Gastrocnemius medialis (tissue), 4 donors: ENCODE results near the gene MACROD2.

Experiments
- POLR2A ChIP-seq, 2 donors: fragments of 450-650 bp; IDR thresholded peaks; one replicate each; pipeline ENCODE4 v1.6.1; 2017; ENCODE audit warnings: antibody characterized with exemption in 2 of 2, mild to moderate bottlenecking in 2 of 2, moderate library complexity in 2 of 2
- TF ChIP-seq, protein P1 (sequence below), 5 experiments: fragments of 450-650 bp in 3 of 5; fragments of 200-600 bp in 2 of 5; sonication (generic) in 2 of 5; IDR thresholded peaks in 4 of 5; conservative IDR thresholded peaks in 1 of 5; 1 replicate in 4 of 5; 2 replicates in 1 of 5; pipeline ENCODE4 v1.5.1; 2016 to 2019; ENCODE audit warnings: antibody characterized with exemption in 5 of 5, mild to moderate bottlenecking in 3 of 5, moderate library complexity in 3 of 5

DNA sequence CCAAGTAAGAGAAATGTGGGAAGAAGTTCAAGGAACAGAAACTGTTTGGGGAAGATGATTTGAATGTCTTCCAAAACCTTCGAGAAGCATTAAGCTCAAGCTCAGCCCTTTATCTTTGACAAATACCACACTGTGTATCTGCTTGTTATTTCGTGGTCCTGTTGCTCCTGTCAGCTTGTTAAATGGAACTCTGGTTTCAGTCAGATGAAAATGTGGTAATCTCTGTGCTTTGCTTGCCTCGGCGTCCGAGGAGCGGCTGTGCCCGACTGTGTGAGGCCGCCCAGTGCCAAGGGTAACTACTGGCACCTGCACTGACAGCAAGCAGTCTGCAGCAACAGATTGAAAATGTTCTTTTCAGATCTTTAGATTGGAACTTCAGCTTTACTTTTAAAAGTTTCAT is 920.0 kb downstream of the MACROD2 start:
- TF ChIP-seq, protein P1, sequence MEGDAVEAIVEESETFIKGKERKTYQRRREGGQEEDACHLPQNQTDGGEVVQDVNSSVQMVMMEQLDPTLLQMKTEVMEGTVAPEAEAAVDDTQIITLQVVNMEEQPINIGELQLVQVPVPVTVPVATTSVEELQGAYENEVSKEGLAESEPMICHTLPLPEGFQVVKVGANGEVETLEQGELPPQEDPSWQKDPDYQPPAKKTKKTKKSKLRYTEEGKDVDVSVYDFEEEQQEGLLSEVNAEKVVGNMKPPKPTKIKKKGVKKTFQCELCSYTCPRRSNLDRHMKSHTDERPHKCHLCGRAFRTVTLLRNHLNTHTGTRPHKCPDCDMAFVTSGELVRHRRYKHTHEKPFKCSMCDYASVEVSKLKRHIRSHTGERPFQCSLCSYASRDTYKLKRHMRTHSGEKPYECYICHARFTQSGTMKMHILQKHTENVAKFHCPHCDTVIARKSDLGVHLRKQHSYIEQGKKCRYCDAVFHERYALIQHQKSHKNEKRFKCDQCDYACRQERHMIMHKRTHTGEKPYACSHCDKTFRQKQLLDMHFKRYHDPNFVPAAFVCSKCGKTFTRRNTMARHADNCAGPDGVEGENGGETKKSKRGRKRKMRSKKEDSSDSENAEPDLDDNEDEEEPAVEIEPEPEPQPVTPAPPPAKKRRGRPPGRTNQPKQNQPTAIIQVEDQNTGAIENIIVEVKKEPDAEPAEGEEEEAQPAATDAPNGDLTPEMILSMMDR (IDR thresholded peaks at IDR 0.05 in 4 of 5, conservative IDR thresholded peaks at IDR 0.05 in 1 of 5), result no peak
- TF ChIP-seq POLR2A (IDR thresholded peaks at IDR 0.05), result no peak
